ENCODE data around the gene DDA1. TPM values are rescaled to one million over a fixed set of nuclear protein-coding genes. Genes with fewer than 3 reads are reported as not detected.
"Not testable (repeated sequence)": the region's sequence is repeated elsewhere in the genome, so short reads cannot be mapped to it uniquely, and the experiment has no call there.

Gene DDA1
- total RNA-seq: 33.7 and 39.6 TPM in 2 replicates

- intact Hi-C loops (cut with micrococcal nuclease): loop anchor here (1.0 to 2.0 kb wide), 4 partner anchors 17 to 110 kb away; partner anchors contain the start of genes BABAM1 and GTPBP3
Observed at GRCh38 chr19:17309198-17309964, at the start of gene DDA1. Gene DDA1, plus strand, starts transcription at chr19:17309563. Its CDS starts 92 bp downstream, at chr19:17309655.

DNA sequence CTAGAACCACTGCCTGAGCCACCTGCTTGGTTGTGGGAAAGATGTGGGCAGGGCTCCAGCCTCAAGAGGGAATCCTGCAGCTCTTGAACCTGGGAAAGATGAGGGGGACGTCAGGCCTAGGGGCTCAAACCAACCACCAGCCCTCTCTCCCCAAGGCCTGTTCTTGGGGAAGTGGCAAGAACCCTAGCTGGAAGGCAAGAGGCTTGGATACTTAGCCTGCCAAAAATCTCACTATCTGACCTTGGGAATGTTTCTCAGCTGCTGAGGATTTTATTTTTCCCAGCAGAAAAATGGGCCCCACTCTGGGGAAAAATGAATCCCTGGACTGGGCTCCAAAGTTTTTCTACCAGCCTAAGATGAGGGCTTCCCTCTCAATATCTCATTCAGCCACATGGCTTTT, 49.4 kb upstream of the DDA1 start:
- intact Hi-C loops (cut with micrococcal nuclease): loop anchor here (1.0 to 10.0 kb wide), 3 partner anchors 22 to 185 kb away; partner anchors contain the start of genes CCDC194, HAUS8 and MYO9B

- intact Hi-C loops (cut with micrococcal nuclease): loop anchor here (1.0 to 10.0 kb wide), 3 partner anchors 21 to 186 kb away; partner anchors contain the start of genes CCDC194, HAUS8 and MYO9B
Observed at GRCh38 chr19:17260842-17261325, 48.5 kb upstream of the DDA1 start.

DNA sequence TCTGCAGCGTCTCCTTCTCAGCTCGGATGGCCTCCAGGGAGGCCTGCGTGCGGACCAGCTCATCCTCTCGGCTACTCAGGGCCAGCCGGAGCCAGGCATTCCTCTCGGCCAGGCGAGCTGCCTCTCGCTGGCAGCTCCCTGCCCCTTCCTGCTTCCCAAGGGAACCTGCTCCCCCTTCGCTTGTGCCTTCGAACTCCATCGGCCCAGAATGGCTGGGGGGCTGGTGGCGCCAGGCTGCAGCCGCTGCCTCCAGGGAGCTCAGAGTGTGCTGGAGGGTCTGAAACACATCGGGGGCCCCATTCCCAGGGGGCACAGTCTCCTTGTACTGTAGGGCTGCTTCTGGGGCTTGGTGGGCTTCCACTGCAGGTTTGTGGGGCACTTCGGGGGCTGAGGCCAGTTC, 46.8 kb upstream of the DDA1 start:
- intact Hi-C loops (cut with micrococcal nuclease): loop anchor here (10.0 kb wide), 2 partner anchors 132 to 188 kb away; partner anchors contain the start of genes CCDC194, HAUS8 and MYO9B

DNA sequence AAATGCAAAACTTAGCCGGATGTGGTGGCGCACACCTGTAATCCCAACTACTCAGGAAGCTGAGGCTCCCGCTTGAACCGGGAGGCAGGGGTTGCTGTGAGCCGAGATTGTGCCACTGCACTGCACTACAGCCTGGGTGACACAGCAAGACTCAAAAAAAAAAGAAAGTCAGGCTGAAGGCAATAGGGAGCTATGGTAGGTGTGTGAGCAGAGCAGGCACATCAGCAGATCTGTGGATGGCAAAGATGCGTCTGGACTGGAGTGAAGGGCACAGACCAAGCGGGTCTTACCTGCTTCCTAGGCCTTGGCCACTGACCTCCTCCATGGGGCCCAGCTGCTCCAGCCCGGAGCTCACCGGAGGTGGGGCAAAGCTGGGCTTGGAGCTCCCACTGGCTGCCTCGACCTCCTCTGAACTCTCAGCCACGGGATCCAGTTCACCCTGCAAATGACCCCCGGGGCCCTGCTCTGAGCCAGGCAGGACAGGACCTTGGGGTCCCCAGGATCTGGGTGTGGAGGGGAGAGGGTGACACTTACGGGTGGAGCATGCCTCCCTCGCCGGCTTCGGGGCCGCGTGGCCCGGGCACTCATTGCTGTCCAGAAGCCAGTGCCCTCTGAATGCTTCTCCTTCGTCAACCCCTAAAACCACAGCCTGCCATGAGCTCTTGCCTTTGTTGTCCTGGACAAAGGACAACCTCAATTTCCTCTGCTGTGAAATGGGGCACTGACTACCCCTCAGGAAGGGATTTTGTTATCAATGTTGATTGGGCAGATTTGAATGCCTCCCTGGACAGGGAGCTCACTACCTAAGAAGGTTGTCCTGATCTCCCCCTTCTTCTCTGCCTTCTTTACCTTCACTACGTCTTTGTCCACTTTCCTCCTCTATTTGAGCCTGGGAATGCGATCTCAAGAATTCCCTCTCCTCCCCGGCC, 45.4 kb upstream of the DDA1 start:
- intact Hi-C loops (cut with micrococcal nuclease): loop anchor here (10.0 kb wide), 2 partner anchors 131 to 189 kb away; partner anchors contain the start of genes CCDC194, HAUS8 and MYO9B

GRCh38 chr19:17264641-17264979, 44.8 kb upstream of the DDA1 start, which contains the start of gene USHBP1:
Gene USHBP1, minus strand, starts transcription at chr19:17264745. Its CDS starts 446 bp downstream, at chr19:17264299.
- intact Hi-C loops (cut with micrococcal nuclease): loop anchor here (10.0 kb wide), 2 partner anchors 130 to 190 kb away; partner anchors contain the start of genes CCDC194, HAUS8 and MYO9B

GRCh38 chr19:17266026-17266425, 43.3 kb upstream of the DDA1 start:
- intact Hi-C loops (cut with micrococcal nuclease): loop anchor here (2.0 to 10.0 kb wide), 4 partner anchors 17 to 191 kb away; partner anchors contain the start of genes CCDC194, HAUS8, MYO9B and OCEL1

GRCh38 chr19:17266589-17266974, 42.8 kb upstream of the DDA1 start:
- intact Hi-C loops (cut with micrococcal nuclease): loop anchor here (2.0 to 10.0 kb wide), 4 partner anchors 16 to 192 kb away; partner anchors contain the start of genes CCDC194, HAUS8, MYO9B and OCEL1

- intact Hi-C loops (cut with micrococcal nuclease): loop anchor here (1.0 to 10.0 kb wide), 8 partner anchors 16 to 244 kb away; partner anchors contain the start of genes CCDC194, DDA1, GTPBP3 and HAUS8
Observed at GRCh38 chr19:17266975-17267788, 42.2 kb upstream of the DDA1 start, which contains the start of gene BABAM1. Gene BABAM1, plus strand, starts transcription at chr19:17267443. Its CDS starts 1,364 bp downstream, at chr19:17268807.

GRCh38 chr19:17268754-17269153, 40.6 kb upstream of the DDA1 start:
- intact Hi-C loops (cut with micrococcal nuclease): loop anchor here (5.0 to 10.0 kb wide), 3 partner anchors 41 to 194 kb away; partner anchors contain the start of genes CCDC194, HAUS8, MYO9B and OCEL1

GRCh38 chr19:17274892-17275291, 34.5 kb upstream of the DDA1 start:
- intact Hi-C loops (cut with micrococcal nuclease): not testable (repeated sequence)

- intact Hi-C loops (cut with micrococcal nuclease): no loop called here
Observed at GRCh38 chr19:17275441-17276175, 33.8 kb upstream of the DDA1 start.

DNA sequence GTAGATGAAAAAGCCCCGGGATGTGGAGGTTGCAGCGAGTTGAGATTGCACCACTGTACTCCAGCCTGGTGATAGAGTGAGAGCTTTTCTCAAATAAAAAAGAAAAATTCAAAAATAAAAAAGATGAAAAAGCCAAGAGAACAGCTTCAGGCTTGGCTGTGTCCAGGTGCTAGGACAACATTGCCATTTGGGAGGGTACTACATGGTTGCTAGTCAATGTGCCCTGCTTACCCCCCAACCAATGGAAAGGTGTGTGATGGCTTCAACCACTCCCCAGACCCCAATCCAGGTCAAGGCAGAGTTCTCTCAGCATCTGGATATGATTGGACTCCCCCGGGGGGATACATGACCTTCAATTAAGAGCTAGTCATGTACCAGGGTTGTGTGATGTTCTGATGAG, 29.9 kb upstream of the DDA1 start:
- intact Hi-C loops (cut with micrococcal nuclease): no loop called here

- intact Hi-C loops (cut with micrococcal nuclease): loop anchor here (1.0 to 10.0 kb wide), 5 partner anchors 15 to 507 kb away; partner anchors contain the start of gene BABAM1
Observed at GRCh38 chr19:17281391-17282304, 27.7 kb upstream of the DDA1 start, which contains the start of gene ANKLE1. Gene ANKLE1, plus strand, starts transcription at chr19:17281901. Its CDS starts 20 bp downstream, at chr19:17281921.

- intact Hi-C loops (cut with micrococcal nuclease): loop anchor here (1.0 to 10.0 kb wide), 5 partner anchors 16 to 508 kb away; partner anchors contain the start of gene BABAM1
Observed at GRCh38 chr19:17282488-17283125, 26.8 kb upstream of the DDA1 start.

GRCh38 chr19:17283504-17283996, 25.8 kb upstream of the DDA1 start:
- intact Hi-C loops (cut with micrococcal nuclease): loop anchor here (2.0 to 10.0 kb wide), 4 partner anchors 17 to 509 kb away; partner anchors contain the start of gene BABAM1
